GM21526 (cell line): Measurements from ENCODE around the gene CCDC15.
A peak's percentile ranks its signal among the peaks of the same experiment; 100 is the strongest.
"Not testable (repeated sequence)": the region's sequence is repeated elsewhere in the genome, so short reads cannot be mapped to it uniquely, and the experiment has no call there.

Experiments used
- ATAC-seq: cut with Tn5 transposase; IDR thresholded peaks from one replicate; pipeline ENCODE4 v1.9.1; 2021; ENCODE audit warnings: moderate library complexity; ENCODE audit not compliant: unreplicated experiment, low FRiP score

CCDC15 gene

GRCh38 chr11:124938970-124939369 lies 15.0 kb upstream of the CCDC15 start:
- no peak for ATAC-seq

DNA sequence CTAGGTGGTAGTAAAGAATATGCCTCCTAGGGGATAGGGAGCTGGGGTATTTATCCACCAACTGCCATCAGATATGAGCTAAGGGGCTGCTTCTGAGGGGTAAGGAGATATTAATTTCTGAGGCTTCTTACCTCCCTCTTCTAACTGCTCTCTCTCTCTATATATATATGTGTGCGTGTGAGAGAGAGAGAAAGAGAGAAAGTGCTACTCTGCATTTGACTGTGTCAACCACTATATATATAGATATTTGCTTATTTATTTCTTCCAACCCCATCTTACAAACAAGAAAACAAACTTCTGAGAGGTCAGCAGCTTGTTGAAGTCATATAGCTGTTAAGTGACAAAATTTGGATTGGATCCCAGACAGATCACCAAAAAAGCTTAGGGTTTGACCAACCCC lies 12.3 kb upstream of the CCDC15 start:
- ATAC-seq: no peak

DNA sequence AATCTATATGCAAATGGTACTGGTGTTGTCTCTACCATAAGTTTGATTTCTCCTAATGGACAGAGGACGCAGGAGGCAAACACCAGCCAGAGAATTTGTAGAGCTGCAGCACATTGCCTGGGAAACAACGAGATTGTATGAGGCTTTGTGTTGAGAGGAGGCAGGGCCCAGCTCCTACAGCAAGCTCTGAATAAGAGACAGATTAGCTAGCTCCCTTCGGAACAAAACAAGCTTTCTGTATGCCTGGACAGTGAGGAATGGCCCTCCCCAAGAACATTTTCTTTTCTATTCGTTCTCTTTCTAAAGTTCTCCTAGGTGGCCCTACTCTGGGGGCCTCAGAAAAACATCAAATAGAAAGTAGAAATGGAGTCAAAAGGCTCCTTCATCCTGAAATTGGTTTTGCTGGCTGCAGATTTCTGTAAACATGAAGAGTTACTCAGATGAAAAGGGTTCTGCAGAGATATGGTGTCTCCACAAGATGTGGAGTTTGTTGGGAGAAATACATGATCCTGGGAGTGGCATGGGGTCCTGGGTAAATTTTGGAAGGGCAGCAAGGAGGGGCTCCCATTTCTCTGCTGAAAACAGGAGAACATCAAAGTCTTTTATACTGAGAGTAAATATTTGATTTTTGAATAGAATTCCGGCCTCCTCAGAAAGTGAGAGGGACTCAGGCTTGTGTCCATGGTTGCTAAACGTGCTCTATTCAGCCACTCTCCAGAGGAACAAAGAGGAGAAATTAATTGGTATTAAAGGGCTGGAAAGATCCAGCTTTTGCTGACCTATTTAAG lies 11.3 kb upstream of the CCDC15 start:
- ATAC-seq: no peak

DNA sequence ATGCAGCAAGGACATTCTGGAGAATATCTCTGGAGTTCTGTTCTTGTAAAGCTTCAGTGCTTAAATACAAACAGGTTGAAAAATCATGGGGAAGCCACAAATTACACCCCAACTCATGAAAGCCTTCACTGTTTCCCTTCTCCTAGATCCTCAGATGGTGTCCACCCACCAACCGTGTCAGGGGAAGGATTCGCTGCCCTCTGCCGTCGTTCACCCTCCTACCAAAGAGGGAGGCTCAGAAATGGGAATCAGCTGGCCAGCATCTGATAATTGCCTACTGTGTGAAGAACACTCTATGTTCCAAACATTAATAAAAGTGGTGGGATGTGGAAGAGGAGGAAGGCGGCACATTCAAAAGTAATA lies 10.8 kb upstream of the CCDC15 start:
- ATAC-seq: no peak

GRCh38 chr11:124943741-124944140 lies 10.3 kb upstream of the CCDC15 start:
- no peak for ATAC-seq

GRCh38 chr11:124944565-124944964 lies 9.4 kb upstream of the CCDC15 start:
- no peak for ATAC-seq

- no peak for ATAC-seq
Observed at GRCh38 chr11:124945826-124946225, 8.2 kb upstream of the CCDC15 start.

DNA sequence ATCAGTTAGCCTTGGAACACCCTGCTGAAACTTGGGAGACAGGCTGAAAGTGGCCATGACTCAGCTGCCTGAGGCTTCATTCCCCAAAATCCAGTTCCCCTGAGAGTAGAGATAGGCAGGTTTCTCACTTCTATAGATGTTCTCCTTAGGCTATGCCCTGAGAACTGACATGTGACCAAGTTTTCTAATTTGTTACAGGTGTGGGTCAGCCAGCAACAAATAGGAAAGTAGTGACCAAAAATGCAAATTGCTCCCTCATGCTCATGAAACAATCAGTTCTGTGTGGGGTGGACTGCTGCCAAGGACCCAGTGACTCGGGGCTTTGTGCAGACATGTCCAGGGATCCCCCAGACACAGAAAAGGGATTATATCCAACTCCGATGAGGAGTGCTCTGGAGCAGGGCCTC lies 7.3 kb upstream of the CCDC15 start:
- no peak for ATAC-seq

- no peak for ATAC-seq
Observed at GRCh38 chr11:124950601-124951330, 3.2 kb upstream of the CCDC15 start.

DNA sequence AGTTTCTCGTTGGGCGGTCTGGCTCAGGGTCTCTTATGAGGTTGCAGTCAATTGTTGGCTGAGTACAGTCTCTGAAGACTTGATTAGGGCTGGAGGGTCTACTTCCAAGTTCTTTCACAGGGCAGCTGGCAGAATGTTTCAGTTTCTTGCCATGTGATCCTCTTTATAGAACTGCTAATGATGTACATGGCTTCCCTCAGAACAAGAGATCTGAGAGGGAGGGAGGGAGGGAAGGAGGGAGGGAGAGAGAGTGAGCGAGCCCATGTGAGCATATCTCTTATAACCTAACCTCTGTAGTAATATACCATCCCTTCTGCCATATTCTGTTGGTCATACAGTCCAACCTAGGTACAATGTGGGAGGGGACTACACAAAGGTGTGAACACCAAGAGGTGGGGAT lies 2.7 kb upstream of the CCDC15 start:
- ATAC-seq: no peak

DNA sequence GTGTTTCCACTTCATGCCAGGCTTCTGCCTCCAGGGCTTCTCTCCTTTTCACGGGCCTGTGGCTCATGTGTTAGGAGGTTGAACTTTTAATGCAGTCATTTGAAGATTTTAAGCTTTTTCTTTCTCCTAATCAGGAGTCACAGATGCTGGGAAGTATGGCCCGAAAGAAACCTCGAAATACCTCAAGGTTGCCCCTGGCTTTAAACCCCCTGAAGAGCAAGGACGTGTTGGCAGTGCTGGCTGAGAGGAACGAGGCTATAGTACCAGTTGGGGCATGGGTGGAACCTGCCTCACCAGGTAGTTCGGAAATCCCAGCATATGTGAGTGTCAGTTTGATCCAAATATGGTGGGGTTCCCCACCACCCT lies 571 bp downstream of the CCDC15 start:
- no peak for ATAC-seq

GRCh38 chr11:124955035-124955434 lies 1.0 kb downstream of the CCDC15 start:
- no peak for ATAC-seq

- peak; percentile 93 for ATAC-seq
Observed at GRCh38 chr11:124961972-124962609, 8.1 kb downstream of the CCDC15 start.

DNA sequence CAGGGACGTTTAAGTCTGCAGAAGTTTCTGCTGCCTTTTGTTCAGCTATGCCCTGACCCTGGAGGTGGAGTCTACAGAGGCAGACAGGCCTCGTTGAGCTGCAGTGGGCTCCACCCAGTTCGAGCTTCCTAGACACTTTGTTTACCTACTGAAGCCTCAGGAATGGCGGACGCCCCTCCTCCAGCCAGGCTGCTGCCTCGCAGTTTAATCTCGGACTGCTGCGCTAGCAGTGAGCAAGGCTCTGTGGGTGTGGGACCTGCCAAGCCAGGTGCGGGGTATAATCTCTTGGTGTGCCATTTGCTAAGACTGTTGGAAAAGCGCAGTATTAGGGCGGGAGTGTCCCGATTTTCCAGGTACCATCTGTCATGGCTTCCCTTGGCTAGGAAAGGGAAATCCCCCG lies 14.2 kb downstream of the CCDC15 start:
- not testable (repeated sequence) for ATAC-seq

DNA sequence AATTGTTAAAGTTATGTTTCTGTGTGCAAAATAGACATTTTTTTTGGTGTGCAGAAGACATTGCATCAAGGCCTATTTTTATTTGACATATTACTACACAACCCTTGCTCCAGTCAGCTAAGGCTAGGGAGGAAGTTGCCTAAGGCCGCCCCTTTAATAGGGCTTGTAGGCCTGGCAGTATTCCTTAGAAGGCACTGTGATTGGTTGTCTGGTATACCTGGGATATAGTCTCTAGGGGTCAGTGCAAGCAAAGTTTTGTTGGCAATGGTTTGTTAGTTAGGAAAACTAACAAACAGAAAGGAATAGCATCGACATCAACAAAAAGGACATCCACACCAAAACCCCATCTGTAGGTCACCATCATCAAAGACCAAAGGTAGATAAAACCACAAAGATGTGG lies 16.9 kb downstream of the CCDC15 start:
- no peak for ATAC-seq

DNA sequence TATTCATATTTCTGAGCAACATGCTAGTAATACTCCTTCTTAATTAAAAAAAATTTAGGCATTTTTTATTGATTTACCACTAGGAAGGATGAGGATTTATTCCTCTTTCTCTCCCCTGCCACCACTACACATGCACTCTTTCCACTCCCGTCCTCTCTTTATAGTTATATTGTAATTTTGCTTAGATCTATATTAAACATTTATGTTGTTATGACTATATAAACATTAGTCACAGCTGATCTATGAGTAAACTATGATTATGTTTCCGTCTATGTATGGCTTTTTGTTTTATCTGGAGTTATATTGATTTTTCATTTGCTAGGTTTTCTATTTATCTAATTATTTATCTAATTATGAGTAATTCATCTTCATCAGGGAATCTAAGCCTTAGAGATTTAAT lies 17.8 kb downstream of the CCDC15 start:
- ATAC-seq: no peak

- ATAC-seq: no peak
Observed at GRCh38 chr11:124976531-124976930, 22.5 kb downstream of the CCDC15 start.

GRCh38 chr11:124977006-124977405 lies 23.0 kb downstream of the CCDC15 start:
- no peak for ATAC-seq

DNA sequence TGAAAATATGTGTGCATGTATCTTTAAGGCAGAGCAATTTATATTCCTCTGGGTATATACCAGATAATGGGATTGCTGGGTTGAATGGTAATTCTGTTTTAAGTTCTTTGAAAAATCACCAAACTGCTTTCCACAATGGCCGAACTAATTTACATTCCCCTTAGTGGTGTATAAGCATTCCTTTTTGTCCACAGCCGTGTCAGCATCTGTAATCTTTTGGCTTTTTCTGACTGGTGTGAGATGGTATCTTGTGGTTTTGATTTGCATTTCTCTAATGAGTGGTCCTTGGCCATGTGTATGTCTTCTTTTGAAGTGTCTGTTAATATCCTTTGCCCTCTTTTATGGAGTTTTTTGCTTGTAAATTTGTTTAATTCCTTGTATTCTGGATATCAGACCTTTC lies 24.3 kb downstream of the CCDC15 start:
- no peak for ATAC-seq

DNA sequence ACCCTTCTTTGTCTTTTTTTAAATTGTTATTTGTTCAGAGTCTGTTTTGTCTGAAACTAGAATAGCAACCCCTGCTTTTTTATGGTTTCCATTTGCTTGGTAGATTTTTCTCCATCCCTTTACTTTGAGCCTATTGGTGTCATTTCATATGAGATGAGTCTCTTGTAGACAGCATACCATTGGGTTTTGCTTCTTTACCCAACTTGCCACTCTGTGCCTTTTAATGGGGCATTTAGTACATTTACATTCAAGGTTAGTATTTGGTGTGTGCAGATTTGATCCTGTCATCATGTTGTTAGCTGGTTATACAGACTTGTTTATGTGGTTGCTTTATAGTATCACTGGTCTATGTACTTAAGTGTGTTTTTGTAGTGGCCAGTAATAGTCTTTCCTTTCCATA lies 28.0 kb downstream of the CCDC15 start:
- ATAC-seq: no peak

- ATAC-seq: no peak
Observed at GRCh38 chr11:124983674-124984511, 29.9 kb downstream of the CCDC15 start.
